ENCODE measurements around the gene EML5.

GRCh38 chr14:88568196-88568595 lies 224.6 kb downstream of the EML5 start:
- TF ChIP-seq, protein P1, sequence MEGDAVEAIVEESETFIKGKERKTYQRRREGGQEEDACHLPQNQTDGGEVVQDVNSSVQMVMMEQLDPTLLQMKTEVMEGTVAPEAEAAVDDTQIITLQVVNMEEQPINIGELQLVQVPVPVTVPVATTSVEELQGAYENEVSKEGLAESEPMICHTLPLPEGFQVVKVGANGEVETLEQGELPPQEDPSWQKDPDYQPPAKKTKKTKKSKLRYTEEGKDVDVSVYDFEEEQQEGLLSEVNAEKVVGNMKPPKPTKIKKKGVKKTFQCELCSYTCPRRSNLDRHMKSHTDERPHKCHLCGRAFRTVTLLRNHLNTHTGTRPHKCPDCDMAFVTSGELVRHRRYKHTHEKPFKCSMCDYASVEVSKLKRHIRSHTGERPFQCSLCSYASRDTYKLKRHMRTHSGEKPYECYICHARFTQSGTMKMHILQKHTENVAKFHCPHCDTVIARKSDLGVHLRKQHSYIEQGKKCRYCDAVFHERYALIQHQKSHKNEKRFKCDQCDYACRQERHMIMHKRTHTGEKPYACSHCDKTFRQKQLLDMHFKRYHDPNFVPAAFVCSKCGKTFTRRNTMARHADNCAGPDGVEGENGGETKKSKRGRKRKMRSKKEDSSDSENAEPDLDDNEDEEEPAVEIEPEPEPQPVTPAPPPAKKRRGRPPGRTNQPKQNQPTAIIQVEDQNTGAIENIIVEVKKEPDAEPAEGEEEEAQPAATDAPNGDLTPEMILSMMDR (conservative IDR thresholded peaks at IDR 0.05; ENCODE audit: low read depth, low read length): no peak
- TF ChIP-seq EZH2 (IDR thresholded peaks at IDR 0.05; ENCODE audit: borderline replicate concordance, low read depth, low read length, poor library complexity, severe bottlenecking): no peak
